IPS-15b (cell line): ENCODE data around the gene WDR49.

ENCODE experiments used
- H3K27me3 ChIP-seq: one replicate; pipeline ENCODE4 v1.6.1; 2013; ENCODE audit warnings: low read length; ENCODE audit not compliant: control insufficient read depth, insufficient read depth
- H3K36me3 ChIP-seq: one replicate; pipeline ENCODE4 v1.6.1; 2013; ENCODE audit warnings: low read length; ENCODE audit not compliant: control insufficient read depth, insufficient read depth
- H3K4me1 ChIP-seq: one replicate; pipeline ENCODE4 v1.6.1; 2013; ENCODE audit warnings: mild to moderate bottlenecking, low read length; ENCODE audit not compliant: control insufficient read depth, insufficient read depth
- H3K4me3 ChIP-seq: one replicate; pipeline ENCODE4 v1.5.1; 2013; ENCODE audit warnings: low read depth, low read length
- H3K9ac ChIP-seq: one replicate; pipeline ENCODE4 v1.6.1; 2013; ENCODE audit warnings: low read depth, mild to moderate bottlenecking, low read length
- H3K9me3 ChIP-seq: one replicate; pipeline ENCODE4 v1.6.1; 2013; ENCODE audit warnings: mild to moderate bottlenecking, low read length; ENCODE audit not compliant: control insufficient read depth, insufficient read depth

The WDR49 gene

GRCh38 chr3:167451282-167451681, 202.5 kb downstream of the WDR49 start:
- Histone ChIP-seq H3K9ac (no peak overlapping the region), H3K4me3 (no peak overlapping the region), H3K4me1 (peaks cover 33% of the 10 kb centered on the region)

GRCh38 chr3:167450675-167451074, 203.1 kb downstream of the WDR49 start:
- Histone ChIP-seq H3K9me3 (no peaks in the 10 kb centered on the region), H3K4me3 (no peak overlapping the region), H3K4me1 (peaks cover 32% of the 10 kb centered on the region), H3K9ac (no peak overlapping the region), H3K27me3 (no peaks in the 10 kb centered on the region), H3K36me3 (no peaks in the 10 kb centered on the region)

More at GRCh38 chr3:167451282-167451681, 202.5 kb downstream of the WDR49 start:
- H3K27me3 ChIP-seq: no peaks in the 10 kb centered on the region
- H3K9me3 ChIP-seq: no peaks in the 10 kb centered on the region
- H3K36me3 ChIP-seq: no peaks in the 10 kb centered on the region

GRCh38 chr3:167450195-167450594, 203.5 kb downstream of the WDR49 start:
- H3K36me3 ChIP-seq: no peaks in the 10 kb centered on the region
- H3K9ac ChIP-seq: no peak overlapping the region
- no peaks in the 10 kb centered on the region for H3K9me3 ChIP-seq
- H3K4me1 ChIP-seq: peaks cover 29% of the 10 kb centered on the region
- H3K27me3 ChIP-seq: no peaks in the 10 kb centered on the region
- H3K4me3 ChIP-seq: no peak overlapping the region

- H3K9ac ChIP-seq: no peak overlapping the region
- H3K4me1 ChIP-seq: peaks cover under 1% of the 10 kb centered on the region
- H3K9me3 ChIP-seq: no peaks in the 10 kb centered on the region
- H3K27me3 ChIP-seq: no peaks in the 10 kb centered on the region
- no peaks in the 10 kb centered on the region for H3K36me3 ChIP-seq
- no peak overlapping the region for H3K4me3 ChIP-seq
These were observed 208.3 kb downstream of the WDR49 start for GRCh38 chr3:167445491-167445890.

GRCh38 chr3:167441256-167441655, 212.5 kb downstream of the WDR49 start:
- Histone ChIP-seq H3K9ac (no peak overlapping the region), H3K4me3 (no peak overlapping the region), H3K27me3 (no peaks in the 10 kb centered on the region), H3K36me3 (no peaks in the 10 kb centered on the region), H3K4me1 (no peaks in the 10 kb centered on the region), H3K9me3 (no peaks in the 10 kb centered on the region)

GRCh38 chr3:167437428-167438139, 216.2 kb downstream of the WDR49 start:
- no peaks in the 10 kb centered on the region for H3K4me1 ChIP-seq
- no peaks in the 10 kb centered on the region for H3K27me3 ChIP-seq
- H3K36me3 ChIP-seq: no peaks in the 10 kb centered on the region
- no peak overlapping the region for H3K9ac ChIP-seq
- no peaks in the 10 kb centered on the region for H3K9me3 ChIP-seq
- H3K4me3 ChIP-seq: no peak overlapping the region
